MM.1S (cell line): ENCODE measurements around the gene TMEM255A.

ENCODE experiments used
- DNase-seq: peaks from one replicate; pipeline ENCODE4 v3.0.0-alpha.2; 2015
- H2AFZ ChIP-seq: fragments of 300-600 bp; sonication (generic); 2 replicates; pipeline ENCODE4 v1.6.0; 2016; ENCODE audit warnings: antibody characterized with exemption, low read length
- H3F3A ChIP-seq: fragments of 300-600 bp; sonication (generic); 2 replicates; pipeline ENCODE4 v1.6.1; 2016; ENCODE audit warnings: mild to moderate bottlenecking, antibody characterized with exemption, low read length, moderate library complexity, mixed read lengths; ENCODE audit not compliant: insufficient read depth
- H3K27ac ChIP-seq: fragments of 300-600 bp; sonication (generic); 2 replicates; pipeline ENCODE4 v1.5.1; 2016; ENCODE audit warnings: mild to moderate bottlenecking, low read length
- H3K27me3 ChIP-seq: fragments of 300-600 bp; sonication (generic); replicated peaks from 2 replicates; pipeline ENCODE4 v1.6.0; 2016; ENCODE audit warnings: low read length; ENCODE audit not compliant: insufficient read depth
- H3K36me3 ChIP-seq: fragments of 300-600 bp; sonication (generic); replicated peaks from 2 replicates; pipeline ENCODE4 v1.6.1; 2016; ENCODE audit warnings: mild to moderate bottlenecking, low read length, mixed read lengths; ENCODE audit not compliant: insufficient read depth
- H3K4me1 ChIP-seq: fragments of 300-600 bp; sonication (generic); 2 replicates; pipeline ENCODE4 v1.6.1; 2016; ENCODE audit warnings: low read length, mixed read lengths
- H3K4me2 ChIP-seq: fragments of 300-600 bp; sonication (generic); 2 replicates; pipeline ENCODE4 v1.6.0; 2016; ENCODE audit warnings: low read depth, low read length
- H3K4me3 ChIP-seq: fragments of 300-600 bp; sonication (generic); 2 replicates; pipeline ENCODE4 v1.5.1; 2016; ENCODE audit warnings: low read length, mixed read lengths
- H3K79me2 ChIP-seq: fragments of 300-600 bp; sonication (generic); 2 replicates; pipeline ENCODE4 v1.6.1; 2016; ENCODE audit warnings: mixed run types, low read length, mixed read lengths
- H3K9ac ChIP-seq: fragments of 300-600 bp; sonication (generic); 2 replicates; pipeline ENCODE4 v1.6.1; 2016; ENCODE audit warnings: low read length, mixed read lengths
- H3K9me2 ChIP-seq: fragments of 300-600 bp; sonication (generic); replicated peaks from 2 replicates; pipeline ENCODE4 v1.6.1; 2016; ENCODE audit warnings: mild to moderate bottlenecking, low read length, mixed read lengths; ENCODE audit not compliant: insufficient read depth
- H3K9me3 ChIP-seq: fragments of 300-600 bp; sonication (generic); replicated peaks from 2 replicates; pipeline ENCODE4 v1.6.1; 2016; ENCODE audit warnings: mild to moderate bottlenecking, low read length, mixed read lengths; ENCODE audit not compliant: insufficient read depth
- H4K20me1 ChIP-seq: fragments of 300-600 bp; sonication (generic); 2 replicates; pipeline ENCODE4 v1.6.1; 2016; ENCODE audit warnings: mild to moderate bottlenecking, low read length, moderate library complexity, mixed read lengths; ENCODE audit not compliant: insufficient read depth
- CTCF ChIP-seq: fragments of 300-600 bp; sonication (generic); IDR thresholded peaks from 2 replicates; pipeline ENCODE4 v1.5.1; 2016; ENCODE audit warnings: antibody characterized with exemption, low read length, mixed read lengths
- EZH2 ChIP-seq: fragments of 300-600 bp; sonication (generic); optimal IDR thresholded peaks from 2 replicates; pipeline ENCODE3; 2017; ENCODE audit warnings: low read depth, mild to moderate bottlenecking, antibody characterized with exemption, low read length, mixed read lengths
- EZH2phosphoT487 ChIP-seq: fragments of 300-600 bp; sonication (generic); IDR thresholded peaks from 2 replicates; pipeline ENCODE4 v1.6.1; 2018; ENCODE audit warnings: antibody characterized with exemption, low read length

TMEM255A gene

GRCh38 chrX:120250522-120251271 is 60.6 kb downstream of the TMEM255A start, which contains the start of gene ZBTB33:
Gene ZBTB33, plus strand, starts transcription at chrX:120250812. Its CDS starts 2,604 bp downstream, at chrX:120253416.
- H3K36me3 ChIP-seq = peaks cover 4% of the 10 kb centered on the region; the same call in 1 of the 2 replicates
- H3K9me3 ChIP-seq = no peaks in the 10 kb centered on the region
- H4K20me1 ChIP-seq = no peaks in the 10 kb centered on the region
- peak within 1 kb of the TSS; percentile 70 for H3K9ac ChIP-seq
- H2AFZ ChIP-seq = peak within 1 kb of the TSS; percentile 45
- H3K27me3 ChIP-seq = no peaks in the 10 kb centered on the region
- peak within 1 kb of the TSS; percentile 73 for H3K27ac ChIP-seq
- DNase-seq = peak; percentile 89
- peak within 1 kb of the TSS; percentile 72 for H3K4me3 ChIP-seq
- H3F3A ChIP-seq = no peaks in the 10 kb centered on the region
- TF ChIP-seq EZH2phosphoT487 (no peak), EZH2 (no peak), CTCF (peak; percentile 58)
- peaks cover 5% of the 10 kb centered on the region; the same call in 1 of the 2 replicates for H3K4me1 ChIP-seq
- peak within 1 kb of the TSS; percentile 76; the same call in 1 of the 2 replicates for H3K4me2 ChIP-seq
- no peaks in the 10 kb centered on the region for H3K9me2 ChIP-seq
- H3K79me2 ChIP-seq = peaks cover 30% of the 10 kb centered on the region

- peaks cover 10% of the 10 kb centered on the region; the same call in 1 of the 2 replicates for H3F3A ChIP-seq
- no peaks in the 10 kb centered on the region for H3K36me3 ChIP-seq
- H3K4me1 ChIP-seq = peaks cover 13% of the 10 kb centered on the region
- H3K9me3 ChIP-seq = no peaks in the 10 kb centered on the region
- peak overlapping the region; percentile 52; the same call in 1 of the 2 replicates for H3K27ac ChIP-seq
- peak overlapping the region; percentile 81 for H3K4me2 ChIP-seq
- H3K27me3 ChIP-seq = no peaks in the 10 kb centered on the region
- peak overlapping the region; percentile 69 for H2AFZ ChIP-seq
- no peaks in the 10 kb centered on the region for H3K79me2 ChIP-seq
- peak overlapping the region; percentile 68 for H3K4me3 ChIP-seq
- no peaks in the 10 kb centered on the region for H4K20me1 ChIP-seq
- DNase-seq = peak; percentile 59
- no peaks in the 10 kb centered on the region for H3K9me2 ChIP-seq
- peak overlapping the region; percentile 55; the same call in 1 of the 2 replicates for H3K9ac ChIP-seq
- TF ChIP-seq EZH2 (no peak), CTCF (no peak)
Observed at GRCh38 chrX:120244735-120245498, 66.3 kb downstream of the TMEM255A start.

- no peaks in the 10 kb centered on the region for H3K36me3 ChIP-seq
- no peaks in the 10 kb centered on the region for H3K79me2 ChIP-seq
- H4K20me1 ChIP-seq = no peaks in the 10 kb centered on the region
- peak overlapping the region; percentile 52; the same call in 1 of the 2 replicates for H3K27ac ChIP-seq
- H3K4me3 ChIP-seq = peak overlapping the region; percentile 68
- peak overlapping the region; percentile 81 for H3K4me2 ChIP-seq
- peaks cover 10% of the 10 kb centered on the region; the same call in 1 of the 2 replicates for H3F3A ChIP-seq
- no peaks in the 10 kb centered on the region for H3K9me2 ChIP-seq
- H2AFZ ChIP-seq = peak overlapping the region; percentile 69
- no peak for DNase-seq
- TF ChIP-seq CTCF (no peak), EZH2phosphoT487 (no peak), EZH2 (no peak)
- H3K4me1 ChIP-seq = peaks cover 13% of the 10 kb centered on the region
- H3K27me3 ChIP-seq = no peaks in the 10 kb centered on the region
- no peaks in the 10 kb centered on the region for H3K9me3 ChIP-seq
- peak overlapping the region; percentile 55; the same call in 1 of the 2 replicates for H3K9ac ChIP-seq
Observed at GRCh38 chrX:120244395-120244734, 66.9 kb downstream of the TMEM255A start.
